Measurements from ENCODE around the gene GLP1R. TPM values are rescaled to one million over a fixed set of nuclear protein-coding genes. Genes with fewer than 3 reads are reported as not detected.
"Not testable (repeated sequence)": the region's sequence is repeated elsewhere in the genome, so short reads cannot be mapped to it uniquely, and the experiment has no call there.

GLP1R gene
- total RNA-seq, 3 donors from 2014 or later, result 0.33 to 0.73 TPM; not detected in 1

DNA sequence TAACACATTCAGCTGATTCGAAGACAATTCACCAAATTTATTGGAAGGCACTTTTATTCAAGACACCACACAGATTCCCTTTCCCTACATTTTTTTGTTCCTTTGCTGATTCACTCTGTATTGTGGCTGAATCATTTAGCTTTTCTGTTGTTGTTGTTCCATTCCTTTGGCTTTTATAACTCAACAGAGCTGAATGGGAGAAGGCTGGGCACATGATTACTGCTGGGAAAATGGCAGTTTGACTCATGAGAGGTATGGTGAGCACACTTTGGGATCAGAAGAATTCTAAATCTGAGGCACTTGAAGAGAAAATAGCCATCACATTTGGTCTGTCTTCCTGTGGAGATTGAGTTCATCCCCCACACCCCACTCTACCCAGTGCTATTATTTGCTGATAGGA, 82.1 kb downstream of the GLP1R start:
- TF ChIP-seq POLR2AphosphoS5 (IDR thresholded peaks at IDR 0.05), result no peak
- no peak for TF ChIP-seq POLR2A (IDR thresholded peaks at IDR 0.05)
- TF ChIP-seq CTCF (IDR thresholded peaks at IDR 0.05), result no peak
- intact Hi-C loops (cut with DNase I; ENCODE audit: low total_unique reads), result no loop called here

DNA sequence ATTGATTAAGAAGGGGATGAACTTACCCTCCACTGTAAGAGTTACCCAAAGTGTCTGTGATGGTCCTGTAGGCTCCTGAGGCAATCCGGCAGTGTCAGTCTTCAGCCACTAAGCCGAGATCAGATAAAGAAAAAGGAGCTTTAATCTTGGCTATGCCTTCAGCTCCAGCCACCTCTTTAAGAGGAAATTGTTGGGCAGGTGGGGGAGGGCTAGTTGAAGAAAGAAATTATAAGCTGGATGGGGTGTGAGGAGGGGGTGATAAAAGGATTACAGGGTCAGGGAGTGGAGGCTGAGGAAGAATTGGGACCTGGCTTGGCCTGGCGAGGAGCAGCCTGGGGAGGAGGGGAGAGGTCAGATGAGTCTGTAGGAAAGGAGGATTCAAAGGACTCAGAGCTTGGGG, 86.2 kb downstream of the GLP1R start:
- H3K27me3 ChIP-seq; H3K4me1 ChIP-seq; H3K27ac ChIP-seq; intact Hi-C loops (cut with DNase I; ENCODE audit: low total_unique reads); H3K4me3 ChIP-seq; DNase-seq (ENCODE audit: low spot score in 2 of 2); H3K36me3 ChIP-seq: not testable (repeated sequence)
- peaks cover 5 to 13% of the 10 kb centered on the region in 2 donors for H3K9me3 ChIP-seq

More for the DNA sequence above, 82.1 kb downstream of the GLP1R start:
- Histone ChIP-seq H3K36me3 (no peaks in the 10 kb centered on the region), H3K9me3 (no peaks in the 10 kb centered on the region), H3K4me3 (no peak overlapping the region), H3K4me1 (no peaks in the 10 kb centered on the region), H3K27ac (no peak overlapping the region), H3K27me3 (no peaks in the 10 kb centered on the region)
- DNase-seq (ENCODE audit: low spot score in 2 of 2), result no peak

DNA sequence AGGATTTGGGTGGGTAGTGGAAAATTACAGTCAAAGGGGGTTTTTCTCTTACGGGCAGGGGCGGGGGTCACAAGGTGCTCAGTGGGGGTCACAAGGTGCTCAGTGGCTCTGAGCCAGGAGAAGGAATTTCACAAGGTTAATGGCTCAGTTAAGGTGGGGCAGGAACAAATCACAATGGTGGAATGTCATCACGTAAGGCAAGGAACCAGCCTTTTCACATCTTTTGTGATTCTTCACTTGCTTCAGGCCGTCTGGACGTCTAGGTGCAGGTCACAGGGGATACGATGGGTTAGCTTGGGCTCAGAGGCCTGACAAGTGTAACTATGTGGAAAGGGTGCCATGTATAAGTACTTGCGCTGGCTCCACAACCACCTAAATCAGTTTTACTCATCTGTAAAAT, 87.6 kb downstream of the GLP1R start:
- peaks cover 5 to 13% of the 10 kb centered on the region in 2 donors for H3K9me3 ChIP-seq
- H3K36me3 ChIP-seq; H3K4me1 ChIP-seq; H3K4me3 ChIP-seq; intact Hi-C loops (cut with DNase I; ENCODE audit: low total_unique reads); H3K27me3 ChIP-seq; DNase-seq (ENCODE audit: low spot score in 2 of 2); H3K27ac ChIP-seq: not testable (repeated sequence)

- no peak overlapping the region for H3K4me3 ChIP-seq
- TF ChIP-seq POLR2AphosphoS5 (IDR thresholded peaks at IDR 0.05) (no peak), POLR2A (IDR thresholded peaks at IDR 0.05) (no peak), CTCF (IDR thresholded peaks at IDR 0.05) (no peak)
- no peaks in the 10 kb centered on the region for H3K4me1 ChIP-seq
- no peaks in the 10 kb centered on the region for H3K36me3 ChIP-seq
- H3K9me3 ChIP-seq, result peaks cover 5 to 13% of the 10 kb centered on the region in 2 donors
- no peak overlapping the region for H3K27ac ChIP-seq
- DNase-seq (ENCODE audit: low spot score in 2 of 2), result no peak
- intact Hi-C loops (cut with DNase I; ENCODE audit: low total_unique reads), result no loop called here
- H3K27me3 ChIP-seq, result peaks cover 0 to 4% of the 10 kb centered on the region in 2 donors
These were observed 88.7 kb downstream of the GLP1R start for GRCh38 chr6:39137245-39137644.

Other genes with a start within 250 kb of the GLP1R start
- gene SAYSD1, start 66.4 kb downstream of the GLP1R start, total RNA-seq, result 10 to 100 TPM; 21.3 to 35.3 (median 21.8) TPM
- 10 to 100 TPM in 1 of 3 donors, 1 to 10 TPM in 2; 1.8 to 20.6 (median 4.3) TPM for gene KCNK5, start 180.7 kb downstream of the GLP1R start, total RNA-seq

Data from breast epithelium (tissue), 4 donors.